G401.6 (cell line): ENCODE results near the gene RNF208.

Experiments
- FAIRE-seq: peaks from 2 replicates; lab custom pipeline; 2012; peaks lifted over from hg19 to GRCh38; lab: Jason Lieb, UNC

The RNF208 gene

DNA sequence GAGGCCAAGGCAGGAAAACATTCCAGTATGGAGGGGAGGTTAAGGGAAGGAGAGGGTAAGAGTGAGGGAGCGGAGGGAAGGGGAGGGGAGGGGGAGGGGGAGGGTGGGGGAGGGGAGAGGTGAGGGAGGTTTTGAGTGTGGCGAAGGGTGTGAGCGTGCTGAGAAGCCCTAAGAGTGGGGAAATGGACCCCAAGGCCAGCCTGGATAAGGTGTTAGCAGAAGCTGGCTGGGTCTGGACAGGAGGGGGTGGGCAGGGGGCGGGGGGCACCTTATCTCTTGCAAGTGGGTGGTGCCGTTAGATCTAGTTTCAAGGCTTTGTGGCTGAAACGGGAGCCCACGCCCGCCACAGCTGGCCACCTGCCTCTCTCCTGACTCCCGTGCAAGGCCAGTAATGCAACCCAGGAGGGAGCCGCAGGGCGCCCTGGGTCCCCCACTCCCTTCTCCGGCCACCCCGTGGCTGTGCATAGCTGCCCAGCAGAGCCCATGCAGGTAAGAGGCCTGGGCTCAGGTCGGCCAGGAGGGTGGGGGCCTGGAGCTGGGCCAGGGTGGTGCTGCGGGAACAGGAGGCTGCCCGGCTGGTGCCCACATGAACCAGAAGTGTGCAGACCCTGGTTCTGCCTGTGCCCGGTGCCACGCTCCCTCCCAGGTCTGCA, 5.9 kb upstream of the RNF208 start:
- no peak for FAIRE-seq

DNA sequence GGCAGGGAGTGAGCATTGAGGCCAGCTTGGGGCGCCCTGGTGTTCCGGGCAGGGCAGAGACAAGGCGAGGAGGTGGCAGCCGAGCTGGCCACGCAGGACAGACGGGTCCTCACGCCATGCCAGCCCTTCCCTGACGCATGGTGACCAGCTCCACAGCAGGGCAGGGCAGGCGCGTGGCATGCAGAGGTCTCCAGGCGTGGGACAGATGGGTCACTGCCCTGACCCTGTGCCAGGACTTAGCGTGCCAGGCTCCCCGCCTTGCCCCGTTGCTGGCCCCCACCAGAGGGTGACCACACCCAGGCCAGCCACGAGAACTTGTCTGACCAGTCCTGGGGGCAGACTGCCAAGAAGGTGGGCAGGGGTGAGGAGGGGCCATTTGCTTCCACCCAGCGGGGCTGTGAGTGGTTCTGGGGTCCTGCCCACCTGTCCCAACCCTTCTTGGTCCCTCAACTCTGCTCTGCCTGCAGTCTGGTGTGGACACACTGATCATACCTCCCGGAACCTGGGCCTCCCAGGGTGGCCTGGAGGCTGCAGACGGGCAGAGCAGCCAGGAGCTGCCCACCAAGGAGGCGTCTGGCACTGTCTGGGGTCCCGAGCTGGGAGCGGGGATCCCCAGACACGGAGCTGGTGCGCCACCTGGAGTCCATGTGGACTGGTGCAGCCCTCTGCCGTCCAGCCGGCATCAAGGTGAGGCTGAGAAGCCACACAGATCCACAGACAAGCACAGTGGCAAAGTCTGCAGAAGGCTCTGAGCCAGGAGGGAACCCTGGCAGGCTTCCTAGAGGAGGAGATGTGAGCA, 5.2 kb upstream of the RNF208 start, which contains the start of gene RNF224:
Gene RNF224 (plus strand): TSS at position 449 of the 799 bp plus-strand sequence. CDS start 834 bp downstream, outside the sequence.
- FAIRE-seq = peak; percentile 91

- no peak for FAIRE-seq
Observed at GRCh38 chr9:137226338-137227053, 4.5 kb upstream of the RNF208 start.

- FAIRE-seq = no peak
Observed at GRCh38 chr9:137225699-137226331, 3.8 kb upstream of the RNF208 start.

GRCh38 chr9:137224830-137225694, 3.0 kb upstream of the RNF208 start, which contains the start of gene CYSRT1:
TSS of gene CYSRT1 (plus strand) at chr9:137225174. CDS start at chr9:137225622, 448 bp downstream.
- no peak for FAIRE-seq

DNA sequence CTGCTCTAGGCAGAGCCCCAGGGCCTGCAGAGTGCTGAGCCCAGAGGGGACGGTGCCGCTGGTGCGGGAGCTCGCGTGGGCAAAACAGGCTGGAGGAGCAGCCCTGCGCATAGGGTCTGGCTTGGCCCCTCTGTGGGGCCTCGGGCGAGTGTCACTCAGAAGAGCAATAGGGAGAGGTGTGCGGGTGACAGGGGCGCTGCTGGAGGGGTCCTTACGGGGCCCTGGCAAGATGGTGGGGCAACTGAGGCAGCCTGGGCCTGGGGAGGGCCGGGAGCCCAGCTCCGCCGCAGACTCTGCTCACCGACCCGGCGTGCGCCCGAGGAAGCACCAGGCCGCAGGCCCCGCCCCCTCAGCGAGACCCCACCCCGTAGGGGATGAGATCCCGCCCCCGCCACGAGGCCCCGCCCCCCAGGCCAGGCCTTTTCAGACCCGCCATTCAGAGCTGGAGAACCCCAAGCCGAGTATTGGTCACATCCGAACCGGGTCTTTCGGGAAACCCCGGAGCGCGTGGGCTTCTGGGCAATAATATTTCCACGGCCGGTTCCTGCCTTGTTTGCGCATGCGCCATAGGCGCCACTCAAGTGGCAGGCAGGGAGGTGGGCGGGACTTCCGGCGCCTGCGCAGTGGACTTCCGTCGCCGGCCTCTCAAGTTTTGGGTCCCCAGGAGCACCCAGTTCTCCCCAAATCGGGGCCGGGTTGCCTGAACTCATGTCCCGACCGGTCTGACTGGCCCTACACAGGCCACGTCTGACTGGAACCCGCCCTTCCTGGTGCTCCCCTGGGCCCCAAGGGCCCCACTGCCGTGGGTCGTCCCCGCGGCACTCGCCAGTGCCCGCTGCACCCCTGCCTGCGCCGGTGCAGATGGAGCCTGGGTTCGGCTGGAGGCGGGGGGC, 1.3 kb upstream of the RNF208 start:
- FAIRE-seq = peak; percentile 97

DNA sequence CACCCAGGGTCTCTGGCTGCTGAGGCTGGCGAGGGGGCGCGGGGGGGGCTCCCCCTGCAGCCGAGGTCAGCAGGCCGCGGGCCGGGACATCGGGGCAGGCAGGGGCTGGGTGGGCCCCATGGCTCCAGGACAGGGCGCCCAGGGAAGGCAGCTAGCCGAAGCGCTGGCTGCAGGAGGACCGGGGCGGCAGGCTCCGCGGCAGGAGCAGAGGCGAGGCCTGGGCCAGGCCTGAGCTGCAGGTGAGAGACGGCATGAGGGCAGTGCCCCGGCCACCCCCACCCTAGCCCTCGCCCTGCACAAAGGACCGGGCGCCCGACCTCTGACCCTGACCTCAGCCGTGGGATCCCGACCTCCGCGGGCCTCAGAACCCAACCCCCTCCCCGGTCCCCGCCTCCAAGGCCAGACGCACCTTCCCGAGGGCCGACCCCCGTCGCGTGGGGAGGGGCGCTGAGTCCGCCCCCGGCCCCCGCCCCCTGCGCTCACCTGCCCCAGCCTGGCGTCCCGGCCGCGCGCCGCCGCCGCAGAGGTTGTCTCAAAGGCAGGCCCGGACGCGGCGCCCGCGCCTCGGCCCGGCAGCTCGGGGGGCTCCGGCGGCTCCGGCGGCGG, 431 bp downstream of the RNF208 start:
- FAIRE-seq = no peak

DNA sequence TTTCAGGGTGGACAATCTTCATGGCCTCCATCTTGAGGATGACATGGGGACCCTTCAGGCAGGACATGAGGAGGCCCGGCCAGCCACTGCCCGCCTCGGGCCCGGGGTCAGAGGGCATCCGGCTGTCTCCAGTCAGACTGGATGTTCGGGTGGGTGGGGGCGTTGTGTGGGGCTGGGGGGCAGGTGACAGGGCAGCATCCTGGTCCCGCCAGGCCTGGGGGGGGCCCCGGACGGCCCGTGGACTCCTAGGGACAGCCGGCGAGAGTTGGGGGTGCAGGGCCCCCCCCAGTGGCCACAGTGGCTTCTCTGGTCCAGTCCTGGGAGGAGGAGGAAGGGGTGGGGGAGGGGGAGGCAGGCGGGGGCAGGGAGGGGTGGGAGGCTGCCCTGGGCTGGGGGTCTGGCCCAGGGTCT, 940 bp downstream of the RNF208 start:
- no peak for FAIRE-seq

DNA sequence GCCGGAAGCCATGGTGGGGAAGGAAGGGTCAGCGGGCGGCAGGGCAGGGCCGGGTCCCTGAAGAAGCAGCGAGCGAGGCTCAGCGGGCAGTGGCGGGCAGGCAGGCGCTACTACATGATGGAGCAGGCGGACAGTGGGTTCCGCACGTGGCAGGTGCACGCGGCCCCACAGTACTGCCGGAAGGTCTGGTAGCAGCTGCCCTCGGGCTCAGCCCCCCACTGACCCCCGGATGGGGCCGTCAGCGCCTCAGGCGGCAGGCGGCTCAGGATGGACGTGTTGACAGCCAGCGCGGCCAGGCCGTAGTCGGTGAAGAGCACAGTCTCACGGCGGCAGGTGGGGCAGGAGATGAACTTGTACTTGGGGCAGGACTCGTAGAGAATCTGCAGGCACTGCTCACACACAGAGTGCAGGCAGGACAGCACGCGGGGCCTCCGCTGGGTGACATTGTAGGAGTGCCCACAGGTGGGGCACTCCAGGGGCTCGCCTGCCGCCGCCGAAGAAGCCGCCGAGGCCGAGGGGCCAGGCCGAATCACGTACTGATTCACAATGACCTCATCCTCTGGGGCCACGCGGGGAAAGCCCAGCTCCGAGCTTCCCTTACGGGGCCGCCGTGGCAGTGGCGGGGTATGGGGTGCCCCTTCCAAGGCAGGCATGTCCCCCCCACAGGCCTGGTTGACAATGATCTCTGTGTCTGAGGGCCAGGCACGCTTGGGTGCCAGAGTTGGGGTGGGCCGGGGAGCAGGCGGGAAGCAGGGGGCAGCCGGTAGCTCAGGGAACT, 1.5 kb downstream of the RNF208 start:
- no peak for FAIRE-seq

- no peak for FAIRE-seq
Observed at GRCh38 chr9:137219757-137220316, 2.2 kb downstream of the RNF208 start.

GRCh38 chr9:137218754-137219271, 3.2 kb downstream of the RNF208 start:
- no peak for FAIRE-seq

GRCh38 chr9:137218212-137218753, 3.8 kb downstream of the RNF208 start:
- FAIRE-seq = no peak

GRCh38 chr9:137217276-137218211, 4.5 kb downstream of the RNF208 start:
- peak; percentile 87 for FAIRE-seq

GRCh38 chr9:137216188-137216965, 5.7 kb downstream of the RNF208 start:
- no peak for FAIRE-seq

- no peak for FAIRE-seq
Observed at GRCh38 chr9:137215196-137215986, 6.6 kb downstream of the RNF208 start.
